ENCODE measurements around the gene CBFA2T3.

Gene CBFA2T3

DNA sequence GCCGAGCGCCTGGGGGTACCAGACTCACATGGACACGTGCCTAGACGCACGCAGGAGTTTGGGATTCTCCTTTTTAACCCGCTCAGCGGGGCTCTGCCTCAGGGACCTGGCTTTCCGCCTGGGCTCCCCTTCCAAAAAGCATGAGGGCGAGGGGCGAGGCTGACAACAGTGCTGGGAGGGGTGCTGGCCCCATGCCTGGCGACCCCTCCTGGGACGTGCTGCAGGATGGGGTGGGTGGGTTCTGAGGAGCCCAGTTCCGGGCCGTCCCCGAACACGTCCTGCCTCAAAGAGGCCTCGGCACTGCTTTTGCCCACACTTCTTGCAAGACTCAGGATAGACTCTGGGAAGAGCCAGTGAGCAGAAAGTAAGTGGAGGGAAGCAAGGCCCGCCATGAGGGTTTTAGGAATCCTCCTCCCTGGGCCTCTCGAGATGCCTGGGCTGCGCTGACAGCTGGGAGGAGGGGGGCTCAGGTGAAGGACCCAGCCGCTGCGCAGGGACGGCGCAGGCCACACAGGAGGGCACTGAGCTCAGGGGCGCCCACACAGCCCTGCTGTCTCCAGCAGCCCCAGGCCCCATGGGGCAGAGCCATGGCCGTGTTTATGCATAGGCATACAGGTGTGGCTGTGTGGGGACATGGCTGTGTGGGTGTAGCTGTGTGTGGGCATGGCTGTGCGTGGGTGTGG is 95.2 kb downstream of the CBFA2T3 start:
- H3K4me3 ChIP-seq (ENCODE audit: low read length): no peak overlapping the region

DNA sequence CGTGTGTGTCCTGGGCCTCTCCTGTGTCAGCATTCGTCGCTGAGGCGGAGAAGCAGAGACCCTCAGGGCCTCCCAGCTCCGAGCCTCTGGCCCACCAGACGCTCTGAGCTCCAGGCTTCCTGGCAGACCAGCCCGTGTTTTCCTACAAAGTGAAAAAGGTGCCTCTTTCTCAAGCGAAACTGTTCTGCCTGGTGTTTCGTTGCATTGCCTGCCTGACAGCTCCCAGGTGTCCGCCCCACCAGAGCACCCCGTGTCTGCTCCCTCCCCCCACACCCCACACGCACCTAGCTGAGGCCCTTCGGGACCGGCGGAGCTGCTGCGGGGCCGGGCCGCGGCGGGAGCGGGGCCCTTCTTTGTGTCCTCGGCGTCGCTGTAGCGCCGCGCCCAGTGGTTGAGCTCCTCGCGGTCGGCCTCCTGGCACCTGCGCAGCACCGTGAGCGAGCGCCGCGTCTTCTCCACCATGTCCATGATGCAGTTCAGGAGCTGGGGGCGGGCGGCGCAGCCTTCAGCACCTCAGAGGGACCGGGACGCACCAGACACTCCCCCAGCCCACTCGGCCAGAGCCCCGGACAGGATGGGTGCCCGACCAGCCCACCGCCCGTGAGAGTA is 95.9 kb downstream of the CBFA2T3 start:
- no peak overlapping the region for H3K27ac ChIP-seq (ENCODE audit: low read length)
- H3K36me3 ChIP-seq (ENCODE audit: insufficient read depth, low read depth, low read length): no peaks in the 10 kb centered on the region
- H3K9ac ChIP-seq (ENCODE audit: low read depth, low read length): no peak overlapping the region
- H3K4me3 ChIP-seq (ENCODE audit: low read length): no peak overlapping the region
- H3K9me3 ChIP-seq (ENCODE audit: insufficient read depth, low read depth, low read length): no peaks in the 10 kb centered on the region
- no peaks in the 10 kb centered on the region for H3K4me1 ChIP-seq (ENCODE audit: insufficient read depth, low read length)
- peaks cover 9% of the 10 kb centered on the region; the same call in 1 of the 2 replicates for H3K27me3 ChIP-seq (ENCODE audit: insufficient read depth, low read length)

More for the DNA sequence above, 95.2 kb downstream of the CBFA2T3 start:
- no peaks in the 10 kb centered on the region for H3K36me3 ChIP-seq (ENCODE audit: insufficient read depth, low read depth, low read length)
- no peak overlapping the region for H3K9ac ChIP-seq (ENCODE audit: low read depth, low read length)
- no peak overlapping the region for H3K27ac ChIP-seq (ENCODE audit: low read length)
- peaks cover 9% of the 10 kb centered on the region; the same call in 1 of the 2 replicates for H3K27me3 ChIP-seq (ENCODE audit: insufficient read depth, low read length)
- H3K4me1 ChIP-seq (ENCODE audit: insufficient read depth, low read length): no peaks in the 10 kb centered on the region
- H3K9me3 ChIP-seq (ENCODE audit: insufficient read depth, low read depth, low read length): no peaks in the 10 kb centered on the region

DNA sequence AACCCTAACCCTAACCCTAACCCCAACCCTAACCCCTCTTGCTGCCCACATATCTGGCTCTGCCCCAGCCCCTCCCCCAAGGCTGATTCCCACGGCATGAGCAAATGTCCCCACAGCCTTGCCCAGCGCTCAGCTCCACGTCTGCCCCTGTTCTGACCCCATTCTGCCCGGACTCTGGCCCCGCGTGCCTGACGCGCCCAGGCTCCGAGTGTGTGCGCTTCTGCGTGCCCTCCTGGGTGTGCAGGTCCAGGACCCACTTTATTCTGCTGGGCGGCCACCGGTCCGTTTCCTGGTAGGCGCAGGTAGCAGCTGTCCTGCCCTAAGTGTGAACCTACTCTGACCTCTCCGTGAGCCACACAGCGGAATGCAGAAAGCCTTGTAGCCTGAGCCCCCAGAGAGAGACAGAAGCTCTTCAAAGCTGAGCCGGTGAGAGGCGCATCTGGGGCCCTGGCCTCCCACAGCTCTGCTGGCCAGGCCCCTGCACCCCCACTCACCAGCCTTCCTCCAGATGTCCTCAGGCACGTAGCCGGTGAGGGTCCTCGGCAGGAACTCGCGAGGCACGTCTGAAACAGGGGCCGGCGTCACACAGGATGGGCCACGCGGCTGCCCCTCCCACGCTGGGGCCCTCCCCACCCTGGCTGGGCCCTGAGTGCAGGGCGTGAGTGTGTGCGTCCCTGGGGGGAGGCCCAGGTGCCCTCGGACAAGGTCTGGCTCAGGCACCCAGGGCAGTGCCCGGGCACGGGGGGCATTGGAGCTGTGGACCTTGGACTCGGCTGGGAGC is 96.6 kb downstream of the CBFA2T3 start:
- no peak overlapping the region for H3K27ac ChIP-seq (ENCODE audit: low read length)
- H3K36me3 ChIP-seq (ENCODE audit: insufficient read depth, low read depth, low read length): no peaks in the 10 kb centered on the region
- no peaks in the 10 kb centered on the region for H3K9me3 ChIP-seq (ENCODE audit: insufficient read depth, low read depth, low read length)
- peaks cover 9% of the 10 kb centered on the region; the same call in 1 of the 2 replicates for H3K27me3 ChIP-seq (ENCODE audit: insufficient read depth, low read length)
- no peak overlapping the region for H3K4me3 ChIP-seq (ENCODE audit: low read length)
- no peaks in the 10 kb centered on the region for H3K4me1 ChIP-seq (ENCODE audit: insufficient read depth, low read length)
- H3K9ac ChIP-seq (ENCODE audit: low read depth, low read length): no peak overlapping the region

DNA sequence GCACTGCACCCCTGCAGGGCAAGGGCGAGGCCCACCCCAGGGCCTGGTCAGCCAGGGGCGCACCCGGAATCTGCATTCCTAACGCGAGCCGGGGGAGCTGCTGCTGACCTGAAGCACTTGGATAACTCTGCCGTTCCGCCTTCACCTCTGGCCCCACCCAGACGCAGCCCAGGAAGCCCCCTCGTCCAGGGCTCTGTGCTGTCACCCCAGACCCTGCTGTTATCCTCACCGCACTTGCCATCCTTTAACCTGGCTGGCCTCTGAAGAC is 97.3 kb downstream of the CBFA2T3 start:
- Histone ChIP-seq H3K4me1 (ENCODE audit: insufficient read depth, low read length) (no peaks in the 10 kb centered on the region), H3K9me3 (ENCODE audit: insufficient read depth, low read depth, low read length) (no peaks in the 10 kb centered on the region), H3K4me3 (ENCODE audit: low read length) (no peak overlapping the region), H3K36me3 (ENCODE audit: insufficient read depth, low read depth, low read length) (no peaks in the 10 kb centered on the region), H3K27ac (ENCODE audit: low read length) (no peak overlapping the region), H3K9ac (ENCODE audit: low read depth, low read length) (no peak overlapping the region), H3K27me3 (ENCODE audit: insufficient read depth, low read length) (peaks cover 9% of the 10 kb centered on the region; the same call in 1 of the 2 replicates)

DNA sequence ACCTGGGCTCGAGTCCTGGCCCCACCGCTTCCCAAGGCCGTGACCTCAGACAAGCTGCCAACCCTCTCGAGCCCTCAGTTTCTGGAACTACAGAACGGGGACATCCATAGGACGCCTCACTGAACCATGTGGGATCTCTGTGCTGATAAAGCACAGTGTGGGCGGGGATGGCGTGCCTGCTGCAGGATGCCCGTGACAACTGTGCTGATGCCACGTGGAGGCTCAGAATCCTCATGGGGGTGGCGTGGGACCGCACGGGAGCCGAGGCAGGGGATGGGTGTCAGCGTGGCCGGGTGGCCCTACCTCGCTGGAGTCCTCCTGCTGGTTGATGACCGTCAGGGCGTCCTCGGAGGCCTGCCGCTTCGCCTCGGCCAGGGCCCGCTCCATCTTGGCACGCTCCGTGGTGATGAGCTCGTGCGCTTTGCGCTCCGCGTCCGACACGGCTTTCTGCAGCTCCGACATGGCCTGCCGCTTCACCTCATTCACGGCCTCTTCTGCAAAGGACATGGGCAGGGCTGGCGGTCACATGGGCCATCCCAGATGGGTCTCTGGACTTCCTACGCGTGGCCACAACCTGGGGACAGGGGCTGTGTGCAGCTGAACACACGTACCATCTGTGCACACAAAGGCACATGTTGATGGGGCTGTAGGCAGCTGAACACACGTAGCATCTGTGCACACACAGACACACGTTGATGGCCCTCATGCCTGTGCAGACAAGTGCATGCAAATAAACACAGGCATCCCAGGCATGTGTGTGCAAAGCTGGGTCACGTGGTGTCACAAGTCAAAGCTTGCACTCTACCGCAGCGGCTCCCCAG is 97.8 kb downstream of the CBFA2T3 start:
- no peaks in the 10 kb centered on the region for H3K36me3 ChIP-seq (ENCODE audit: insufficient read depth, low read depth, low read length)

DNA sequence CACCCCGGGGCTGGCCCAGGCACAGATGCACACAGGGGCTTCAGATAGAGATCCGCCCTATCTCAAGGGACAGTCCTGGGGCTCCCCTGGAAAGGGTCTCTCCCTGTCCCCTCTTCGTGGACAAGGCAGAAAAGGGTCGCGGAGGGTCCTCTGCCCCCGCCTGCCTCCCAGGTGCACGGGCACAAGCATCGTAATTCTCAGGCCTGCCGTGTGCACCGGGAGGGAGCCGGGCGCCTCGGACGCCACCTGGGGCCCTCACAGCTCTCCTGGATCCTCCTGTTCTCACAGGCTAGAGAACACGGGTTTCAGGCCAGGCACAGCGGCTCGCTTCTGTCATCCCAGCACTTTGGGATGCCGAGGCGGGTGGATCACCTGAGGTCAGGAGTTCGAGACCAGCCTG is 98.7 kb downstream of the CBFA2T3 start:
- Histone ChIP-seq H3K27me3 (ENCODE audit: insufficient read depth, low read length) (peaks cover 9% of the 10 kb centered on the region; the same call in 1 of the 2 replicates), H3K9ac (ENCODE audit: low read depth, low read length) (no peak overlapping the region), H3K36me3 (ENCODE audit: insufficient read depth, low read depth, low read length) (no peaks in the 10 kb centered on the region), H3K27ac (ENCODE audit: low read length) (no peak overlapping the region), H3K9me3 (ENCODE audit: insufficient read depth, low read depth, low read length) (no peaks in the 10 kb centered on the region), H3K4me1 (ENCODE audit: insufficient read depth, low read length) (no peaks in the 10 kb centered on the region), H3K4me3 (ENCODE audit: low read length) (no peak overlapping the region)

More for the DNA sequence above, 97.8 kb downstream of the CBFA2T3 start:
- Histone ChIP-seq H3K4me3 (ENCODE audit: low read length) (no peak overlapping the region), H3K4me1 (ENCODE audit: insufficient read depth, low read length) (no peaks in the 10 kb centered on the region), H3K27ac (ENCODE audit: low read length) (no peak overlapping the region), H3K27me3 (ENCODE audit: insufficient read depth, low read length) (peaks cover 9% of the 10 kb centered on the region; the same call in 1 of the 2 replicates), H3K9me3 (ENCODE audit: insufficient read depth, low read depth, low read length) (no peaks in the 10 kb centered on the region), H3K9ac (ENCODE audit: low read depth, low read length) (no peak overlapping the region)

DNA sequence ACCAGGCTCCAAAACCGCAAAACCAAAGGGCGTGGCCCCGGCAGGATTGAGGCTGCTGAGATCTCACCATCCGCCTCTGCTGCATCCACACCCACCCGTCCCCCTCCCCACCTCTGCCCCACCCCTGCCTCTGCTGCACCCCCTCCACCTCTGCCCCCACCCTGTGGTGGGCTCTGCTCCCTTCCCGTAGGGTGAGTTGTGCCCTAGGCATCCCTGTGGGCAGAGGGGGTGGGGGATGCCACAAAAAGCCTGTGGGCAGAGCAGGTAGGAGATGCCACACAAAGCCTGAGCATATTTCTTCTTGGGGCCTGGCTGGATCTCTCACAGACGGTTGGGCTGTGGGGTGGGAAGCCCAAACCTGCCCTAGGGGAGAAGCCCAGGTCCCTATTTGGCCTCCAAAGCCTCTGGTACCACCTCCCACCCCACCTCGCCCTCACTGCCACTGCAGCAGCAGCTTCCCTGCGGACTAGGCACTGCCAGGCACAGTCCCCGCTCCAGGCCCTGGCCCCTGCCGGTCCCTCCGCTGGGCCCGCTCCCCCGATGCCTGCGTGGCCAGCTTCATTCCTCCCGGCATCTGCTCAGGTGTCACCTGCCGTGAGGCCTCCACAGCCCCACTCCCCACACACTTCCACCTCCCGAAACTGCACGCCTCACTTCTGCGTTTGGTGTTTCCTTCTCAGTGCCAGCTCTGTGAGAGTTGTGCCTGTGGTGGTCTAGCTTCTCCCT is 99.3 kb downstream of the CBFA2T3 start:
- no peak overlapping the region for H3K9ac ChIP-seq (ENCODE audit: low read depth, low read length)
- H3K4me1 ChIP-seq (ENCODE audit: insufficient read depth, low read length): no peaks in the 10 kb centered on the region
- no peak overlapping the region for H3K27ac ChIP-seq (ENCODE audit: low read length)
- H3K9me3 ChIP-seq (ENCODE audit: insufficient read depth, low read depth, low read length): no peaks in the 10 kb centered on the region
- H3K4me3 ChIP-seq (ENCODE audit: low read length): no peak overlapping the region
- H3K36me3 ChIP-seq (ENCODE audit: insufficient read depth, low read depth, low read length): no peaks in the 10 kb centered on the region
- H3K27me3 ChIP-seq (ENCODE audit: insufficient read depth, low read length): peaks cover 9% of the 10 kb centered on the region; the same call in 1 of the 2 replicates

DNA sequence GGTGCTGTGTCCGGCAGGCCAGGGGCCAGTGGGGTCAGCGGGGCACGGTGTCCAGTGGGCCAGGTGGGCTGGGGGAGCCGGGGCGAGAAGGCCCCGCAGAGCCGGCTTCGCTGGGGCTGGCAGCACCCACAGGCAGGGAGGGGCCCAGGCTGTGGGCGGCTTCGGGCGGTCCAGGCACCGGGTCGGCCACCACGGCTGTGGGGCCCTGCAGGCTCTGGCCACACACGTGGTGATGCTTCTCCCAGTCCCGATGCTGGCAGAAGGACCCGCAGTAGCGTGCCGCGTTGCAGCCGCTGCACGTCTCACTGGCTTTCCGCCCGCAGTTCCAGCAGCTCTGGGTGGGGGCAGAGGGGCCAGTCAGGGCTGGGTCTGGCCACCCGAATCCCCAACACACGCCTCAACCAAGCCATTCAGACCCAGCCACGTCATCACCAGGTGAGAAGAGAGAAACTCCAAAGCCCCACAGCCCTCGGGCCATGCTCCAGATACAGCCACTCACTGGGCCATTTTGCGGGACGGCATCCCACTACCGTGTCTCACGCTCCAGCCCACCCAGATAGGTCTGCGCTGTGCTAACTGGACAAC is 100.0 kb downstream of the CBFA2T3 start:
- no peak overlapping the region for H3K9ac ChIP-seq (ENCODE audit: low read depth, low read length)
- H3K4me3 ChIP-seq (ENCODE audit: low read length): no peak overlapping the region
- H3K27ac ChIP-seq (ENCODE audit: low read length): no peak overlapping the region
- no peaks in the 10 kb centered on the region for H3K4me1 ChIP-seq (ENCODE audit: insufficient read depth, low read length)
- no peaks in the 10 kb centered on the region for H3K9me3 ChIP-seq (ENCODE audit: insufficient read depth, low read depth, low read length)
- peaks cover 9% of the 10 kb centered on the region; the same call in 1 of the 2 replicates for H3K27me3 ChIP-seq (ENCODE audit: insufficient read depth, low read length)
- no peaks in the 10 kb centered on the region for H3K36me3 ChIP-seq (ENCODE audit: insufficient read depth, low read depth, low read length)

DNA sequence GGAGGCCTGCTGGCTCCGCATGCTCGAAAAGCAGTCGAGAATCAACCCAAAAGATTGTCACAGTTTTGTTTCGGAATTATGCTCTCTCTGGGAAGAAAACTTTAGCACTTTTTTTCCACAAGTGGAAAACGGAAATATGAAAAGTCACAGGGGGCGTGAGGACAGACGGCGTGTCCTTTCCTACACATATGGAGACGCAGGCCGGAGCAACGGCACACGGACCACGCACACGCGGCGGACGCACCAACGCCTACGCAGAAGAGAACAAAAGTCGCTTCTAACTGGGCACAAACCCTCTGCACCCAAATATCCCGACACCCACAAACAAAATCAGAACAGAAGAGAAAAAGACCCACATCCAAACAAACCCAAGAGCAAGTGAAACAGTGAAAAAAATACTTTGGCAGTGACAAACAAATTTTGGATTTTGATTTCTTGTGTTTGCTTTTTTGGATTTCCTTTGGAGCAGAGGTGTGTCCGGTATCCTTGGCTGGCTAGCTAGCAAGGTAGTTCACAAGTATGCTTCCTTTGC is 101.2 kb downstream of the CBFA2T3 start:
- H3K27me3 ChIP-seq (ENCODE audit: insufficient read depth, low read length): peaks cover 5% of the 10 kb centered on the region; the same call in 1 of the 2 replicates
- H3K9ac ChIP-seq (ENCODE audit: low read depth, low read length): no peak overlapping the region
- H3K4me3 ChIP-seq (ENCODE audit: low read length): no peak overlapping the region
- no peak overlapping the region for H3K27ac ChIP-seq (ENCODE audit: low read length)
- H3K36me3 ChIP-seq (ENCODE audit: insufficient read depth, low read depth, low read length): no peaks in the 10 kb centered on the region
- H3K4me1 ChIP-seq (ENCODE audit: insufficient read depth, low read length): no peaks in the 10 kb centered on the region
- H3K9me3 ChIP-seq (ENCODE audit: insufficient read depth, low read depth, low read length): no peaks in the 10 kb centered on the region

DNA sequence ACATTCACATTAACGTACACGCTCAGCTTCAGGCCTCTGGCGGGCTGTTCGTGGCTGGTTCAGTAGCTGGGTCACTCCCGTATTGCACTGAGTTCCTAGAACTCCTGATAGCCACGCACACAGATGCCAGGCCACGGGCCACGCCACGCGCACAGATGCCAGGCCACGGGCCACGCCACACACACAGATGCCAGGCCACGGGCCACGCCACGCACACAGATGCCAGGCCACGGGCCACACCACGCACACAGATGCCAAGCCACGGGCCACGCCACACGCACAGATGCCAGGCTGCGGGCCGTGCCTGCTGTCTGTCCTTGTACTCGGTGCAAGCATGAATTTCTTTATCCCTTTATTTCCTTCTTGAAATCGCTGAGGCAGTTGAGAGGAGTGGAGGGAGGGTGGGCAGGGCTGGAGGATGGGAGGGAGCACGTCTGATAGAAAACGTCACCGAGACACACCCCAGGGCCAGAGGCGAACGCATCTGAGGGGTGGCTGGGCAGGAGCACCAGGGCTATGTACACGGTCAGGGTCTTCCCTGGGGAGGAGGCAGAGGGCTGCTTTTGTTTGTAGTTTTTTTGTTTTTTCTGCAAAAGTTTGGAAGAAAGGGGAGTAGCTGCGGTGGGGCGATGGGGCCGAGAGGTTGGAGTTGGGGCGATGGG is 101.9 kb downstream of the CBFA2T3 start:
- H3K4me1 ChIP-seq (ENCODE audit: insufficient read depth, low read length): no peaks in the 10 kb centered on the region
- no peaks in the 10 kb centered on the region for H3K9me3 ChIP-seq (ENCODE audit: insufficient read depth, low read depth, low read length)
- no peak overlapping the region for H3K9ac ChIP-seq (ENCODE audit: low read depth, low read length)
- H3K36me3 ChIP-seq (ENCODE audit: insufficient read depth, low read depth, low read length): no peaks in the 10 kb centered on the region
- H3K27ac ChIP-seq (ENCODE audit: low read length): no peak overlapping the region
- no peak overlapping the region for H3K4me3 ChIP-seq (ENCODE audit: low read length)
- H3K27me3 ChIP-seq (ENCODE audit: insufficient read depth, low read length): no peaks in the 10 kb centered on the region
